Measurements from ENCODE around the gene COL27A1.

COL27A1 gene

DNA sequence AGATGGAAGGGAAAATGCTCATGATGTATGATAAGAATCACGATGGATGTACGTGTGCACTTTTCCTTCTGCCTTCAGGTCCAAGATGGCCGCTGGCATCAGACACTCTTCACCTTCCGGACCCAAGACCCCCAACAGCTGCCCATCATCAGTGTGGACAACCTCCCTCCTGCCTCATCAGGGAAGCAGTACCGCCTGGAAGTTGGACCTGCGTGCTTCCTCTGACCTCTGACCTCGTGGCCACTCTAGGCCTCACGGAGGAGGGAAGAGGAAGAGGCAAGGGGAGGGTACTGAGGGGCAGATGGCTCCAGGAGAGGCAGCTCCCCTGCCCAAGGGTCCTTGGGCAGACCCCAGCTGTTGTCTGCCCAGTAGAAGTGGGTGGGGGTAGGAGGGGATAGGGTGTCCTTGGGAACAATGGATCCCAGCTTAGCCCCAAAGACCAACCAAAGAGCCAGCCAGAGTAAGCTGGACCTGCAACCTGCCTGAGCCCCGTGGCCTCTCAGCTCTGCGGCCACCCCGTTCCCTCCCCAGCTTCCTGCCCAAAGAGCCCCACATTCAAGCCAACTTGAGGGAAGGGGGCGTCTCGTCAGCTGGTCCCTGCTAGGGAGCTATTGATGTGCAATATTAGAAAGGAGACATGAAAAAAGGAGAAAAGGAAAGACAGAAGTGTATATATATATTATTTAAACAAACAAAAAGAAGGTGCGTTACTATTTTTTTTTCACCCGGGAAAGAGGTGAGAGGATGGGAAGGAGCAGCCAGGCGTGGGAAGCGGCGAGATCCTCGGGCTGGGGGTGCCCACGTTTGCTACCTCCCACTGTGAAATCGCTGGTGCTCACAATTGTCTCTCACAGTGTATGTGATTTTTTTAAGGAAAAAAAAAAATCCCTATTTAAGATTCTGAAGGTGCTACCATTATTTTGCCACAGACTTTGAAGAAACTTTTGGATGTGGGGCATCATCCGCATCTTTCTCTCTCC is 155.4 kb downstream of the COL27A1 start:
- DNase-seq (ENCODE audit: low read depth), result no peak
- TF ChIP-seq POLR2A (IDR thresholded peaks at IDR 0.05; ENCODE audit: extremely low read depth, insufficient read length) (no peak), MYC (IDR thresholded peaks at IDR 0.05; ENCODE audit: low read depth, low read length) (no peak)
- TF ChIP-seq, protein P1, sequence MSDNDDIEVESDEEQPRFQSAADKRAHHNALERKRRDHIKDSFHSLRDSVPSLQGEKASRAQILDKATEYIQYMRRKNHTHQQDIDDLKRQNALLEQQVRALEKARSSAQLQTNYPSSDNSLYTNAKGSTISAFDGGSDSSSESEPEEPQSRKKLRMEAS (IDR thresholded peaks at IDR 0.05; ENCODE audit: low read depth, low read length), result no peak
- TF ChIP-seq, protein P2, sequence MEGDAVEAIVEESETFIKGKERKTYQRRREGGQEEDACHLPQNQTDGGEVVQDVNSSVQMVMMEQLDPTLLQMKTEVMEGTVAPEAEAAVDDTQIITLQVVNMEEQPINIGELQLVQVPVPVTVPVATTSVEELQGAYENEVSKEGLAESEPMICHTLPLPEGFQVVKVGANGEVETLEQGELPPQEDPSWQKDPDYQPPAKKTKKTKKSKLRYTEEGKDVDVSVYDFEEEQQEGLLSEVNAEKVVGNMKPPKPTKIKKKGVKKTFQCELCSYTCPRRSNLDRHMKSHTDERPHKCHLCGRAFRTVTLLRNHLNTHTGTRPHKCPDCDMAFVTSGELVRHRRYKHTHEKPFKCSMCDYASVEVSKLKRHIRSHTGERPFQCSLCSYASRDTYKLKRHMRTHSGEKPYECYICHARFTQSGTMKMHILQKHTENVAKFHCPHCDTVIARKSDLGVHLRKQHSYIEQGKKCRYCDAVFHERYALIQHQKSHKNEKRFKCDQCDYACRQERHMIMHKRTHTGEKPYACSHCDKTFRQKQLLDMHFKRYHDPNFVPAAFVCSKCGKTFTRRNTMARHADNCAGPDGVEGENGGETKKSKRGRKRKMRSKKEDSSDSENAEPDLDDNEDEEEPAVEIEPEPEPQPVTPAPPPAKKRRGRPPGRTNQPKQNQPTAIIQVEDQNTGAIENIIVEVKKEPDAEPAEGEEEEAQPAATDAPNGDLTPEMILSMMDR (IDR thresholded peaks at IDR 0.05; ENCODE audit: low read depth, low read length), result no peak
- H3K4me3 ChIP-seq (ENCODE audit: low read depth, low read length), result no peak overlapping the region

DNA sequence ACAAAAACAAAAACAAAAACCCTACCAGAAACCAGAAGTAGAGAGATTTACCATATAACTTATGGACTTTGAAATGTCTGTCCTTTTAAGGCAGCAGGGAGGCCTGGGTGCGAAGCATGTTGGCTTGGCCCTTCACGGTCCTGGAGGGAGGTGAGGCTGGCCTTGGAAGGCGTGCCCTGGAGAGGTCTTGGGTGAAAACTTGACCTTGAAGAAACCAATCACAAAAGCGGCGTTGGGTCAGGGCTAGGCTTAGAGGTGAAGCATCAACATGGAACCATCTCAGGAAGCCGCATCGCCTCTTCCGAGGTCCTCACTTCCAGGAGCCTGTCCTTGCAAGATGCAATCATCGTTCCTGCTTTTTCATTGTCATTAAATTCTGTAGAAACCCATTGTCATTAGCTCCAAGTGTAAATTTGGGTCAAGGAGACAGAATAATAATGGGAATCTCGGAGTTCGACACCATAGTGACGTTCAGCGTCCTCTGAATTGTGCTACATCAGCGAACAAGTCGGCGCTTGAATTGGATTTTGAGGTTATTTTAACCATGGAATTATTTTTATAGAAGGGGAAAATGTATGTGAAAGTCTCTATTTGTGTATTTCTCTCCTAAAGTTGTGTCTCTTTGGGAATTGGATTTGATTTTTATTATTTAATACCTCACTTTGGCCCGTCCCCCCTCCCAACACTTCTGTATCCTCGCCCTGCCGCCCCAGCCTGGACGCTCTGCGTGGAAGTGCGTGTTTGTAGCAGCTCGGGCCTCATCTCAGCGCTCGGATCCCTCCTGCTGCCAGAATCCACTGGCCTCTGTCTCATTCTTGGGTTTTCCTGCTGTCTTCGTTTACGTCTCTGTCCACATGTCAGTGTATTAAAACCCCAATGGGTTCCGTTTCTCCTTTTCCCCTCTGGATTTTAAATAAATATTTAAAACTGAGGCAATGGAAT is 156.5 kb downstream of the COL27A1 start:
- no peak overlapping the region for H3K4me3 ChIP-seq (ENCODE audit: low read depth, low read length)
- TF ChIP-seq POLR2A (IDR thresholded peaks at IDR 0.05; ENCODE audit: extremely low read depth, insufficient read length) (no peak), MYC (IDR thresholded peaks at IDR 0.05; ENCODE audit: low read depth, low read length) (no peak)
- TF ChIP-seq, protein P2 (IDR thresholded peaks at IDR 0.05; ENCODE audit: low read depth, low read length), result no peak
- TF ChIP-seq, protein P1 (IDR thresholded peaks at IDR 0.05; ENCODE audit: low read depth, low read length), result no peak
- DNase-seq (ENCODE audit: low read depth), result no peak

DNA sequence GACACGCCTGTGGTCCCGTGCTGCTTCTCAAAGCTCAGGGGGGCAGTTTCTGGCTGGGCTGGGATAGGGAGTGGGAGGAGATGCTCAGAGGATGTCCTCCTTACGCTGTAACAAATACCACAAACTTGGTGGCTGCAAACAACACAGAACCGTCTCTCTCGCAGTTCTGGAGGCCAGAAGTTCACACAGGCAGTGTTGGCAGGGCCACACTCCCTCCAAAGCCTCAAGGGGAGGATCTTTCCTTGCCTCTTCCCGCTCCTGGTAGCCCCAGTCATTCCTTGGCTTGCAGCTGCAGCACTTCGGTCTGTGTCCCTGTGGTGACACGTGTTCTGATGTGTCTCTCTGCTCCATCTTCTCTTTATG is 157.2 kb downstream of the COL27A1 start:
- no peak for DNase-seq (ENCODE audit: low read depth)
- TF ChIP-seq POLR2A (IDR thresholded peaks at IDR 0.05; ENCODE audit: extremely low read depth, insufficient read length) (no peak), MYC (IDR thresholded peaks at IDR 0.05; ENCODE audit: low read depth, low read length) (no peak)
- TF ChIP-seq, protein P1 (IDR thresholded peaks at IDR 0.05; ENCODE audit: low read depth, low read length), result no peak
- TF ChIP-seq, protein P2 (IDR thresholded peaks at IDR 0.05; ENCODE audit: low read depth, low read length), result no peak
- no peak overlapping the region for H3K4me3 ChIP-seq (ENCODE audit: low read depth, low read length)

DNA sequence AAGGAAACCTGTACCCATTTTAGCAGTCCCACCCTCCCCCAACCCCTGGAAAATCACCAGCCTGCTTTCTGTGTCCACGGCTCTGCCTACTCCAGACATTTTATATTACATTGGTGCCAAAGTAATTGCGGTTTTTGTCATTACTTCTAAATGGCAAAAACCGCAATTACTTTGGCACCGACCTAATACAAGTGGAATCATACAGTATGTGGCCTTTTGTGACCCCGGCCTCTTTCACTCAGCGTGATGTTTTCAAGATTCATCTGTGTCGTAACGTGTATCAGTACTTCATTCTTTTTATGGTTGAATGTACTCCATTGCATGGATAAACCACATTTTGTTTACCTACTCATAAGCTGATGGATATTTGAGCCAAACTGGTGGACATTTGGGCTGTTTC is 157.8 kb downstream of the COL27A1 start:
- no peak for DNase-seq (ENCODE audit: low read depth)
- no peak overlapping the region for H3K4me3 ChIP-seq (ENCODE audit: low read depth, low read length)
- TF ChIP-seq, protein P1 (IDR thresholded peaks at IDR 0.05; ENCODE audit: low read depth, low read length), result no peak
- TF ChIP-seq, protein P2 (IDR thresholded peaks at IDR 0.05; ENCODE audit: low read depth, low read length), result no peak
- TF ChIP-seq POLR2A (IDR thresholded peaks at IDR 0.05; ENCODE audit: extremely low read depth, insufficient read length) (no peak), MYC (IDR thresholded peaks at IDR 0.05; ENCODE audit: low read depth, low read length) (no peak)

DNA sequence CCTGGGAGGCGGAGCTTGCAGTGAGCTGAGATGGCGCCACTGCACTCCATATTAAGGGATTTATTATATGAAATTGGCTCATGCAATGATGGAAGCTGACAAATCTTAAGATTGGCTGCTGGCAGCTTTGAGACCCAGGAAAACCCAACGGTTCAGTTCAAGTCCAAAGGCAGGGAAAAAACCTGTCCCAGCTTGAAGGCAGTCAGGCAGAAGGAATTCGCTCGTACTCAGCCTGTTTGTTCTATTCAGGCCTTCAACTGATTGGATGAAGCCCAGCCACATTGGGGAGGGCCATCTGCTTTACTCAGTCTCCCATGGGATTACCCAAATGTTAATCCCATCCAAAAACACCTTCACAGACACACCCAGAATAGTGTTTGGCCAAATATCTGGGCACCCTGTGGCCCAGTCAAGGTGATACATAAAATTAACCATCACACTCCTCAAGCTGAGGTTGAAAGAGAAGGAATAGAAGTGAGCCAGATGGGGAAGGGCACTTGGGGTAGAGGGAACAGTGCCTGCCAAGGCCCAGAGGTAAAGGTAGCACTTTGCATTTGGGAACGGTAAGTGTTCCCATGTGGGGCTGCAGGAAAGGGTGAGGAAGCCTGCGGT is 159.0 kb downstream of the COL27A1 start:
- TF ChIP-seq, protein P2 (IDR thresholded peaks at IDR 0.05; ENCODE audit: low read depth, low read length), result no peak
- TF ChIP-seq, protein P1 (IDR thresholded peaks at IDR 0.05; ENCODE audit: low read depth, low read length), result no peak
- no peak for TF ChIP-seq POLR2A (IDR thresholded peaks at IDR 0.05; ENCODE audit: extremely low read depth, insufficient read length)
- TF ChIP-seq MYC (IDR thresholded peaks at IDR 0.05; ENCODE audit: low read depth, low read length), result no peak
- no peak overlapping the region for H3K4me3 ChIP-seq (ENCODE audit: low read depth, low read length)
- no peak for DNase-seq (ENCODE audit: low read depth)

Measured in NB4 (cell line).